ENCODE results near the gene TAF6L. TPM values are rescaled to one million over a fixed set of nuclear protein-coding genes. Genes with fewer than 3 reads are reported as not detected.
"Not testable (repeated sequence)": the region's sequence is repeated elsewhere in the genome, so short reads cannot be mapped to it uniquely, and the experiment has no call there.

The TAF6L gene
- total and polyA plus RNA-seq, 3 experiments from 2014 or later = 9.6 to 24.1 (median 21.8) TPM

GRCh38 chr11:62727165-62727871, 43.9 kb upstream of the TAF6L start, which contains the start of gene HNRNPUL2:
HNRNPUL2 (minus strand) TSS chr11:62727457; CDS start chr11:62727156, 301 bp downstream.
- Mint-ChIP-seq H3K27ac (peak within 1 kb of the TSS; percentile 95 to 99 (median 98)), H3K4me1 (peaks cover 54 to 62% (median 61%) of the 10 kb centered on the region in 3 donors), H3K27me3 (peaks cover 0 to 3% of the 10 kb centered on the region in 2 donors), H3K9me3 (no peaks in the 10 kb centered on the region), H3K36me3 (peaks cover 9 to 65% (median 19%) of the 10 kb centered on the region in 3 donors), H3K4me3 (peak within 1 kb of the TSS; percentile 92 to 99 (median 98))
- Histone ChIP-seq H3K27me3 (ENCODE audit: insufficient read depth, low read length, poor library complexity, severe bottlenecking) (no peaks in the 10 kb centered on the region), H3K4me1 (ENCODE audit: insufficient read depth, low read length) (peaks cover 43% of the 10 kb centered on the region), H3K4me3 (ENCODE audit: low read length) (peak within 1 kb of the TSS; percentile 99), H3K27ac (ENCODE audit: low read depth, low read length) (peak within 1 kb of the TSS; percentile 90), H3K9me3 (ENCODE audit: low read length) (no peaks in the 10 kb centered on the region), H3K36me3 (ENCODE audit: insufficient read depth, low read length) (peaks cover 21% of the 10 kb centered on the region)
- ChIA-PET CTCF (interaction anchor here (0.8 to 3.6 kb wide), 15 partner anchors 11 to 303 kb away, joined by 3 to 13 read pairs (median 6); partner anchors contain the start of genes EEF1G, LBHD1, POLR2G and SLC3A2), POLR2A (interaction anchor here (0.5 to 4.0 kb wide), 37 partner anchors 10 to 1590 kb away, joined by 3 to 70 read pairs (median 6); partner anchors contain the start of genes B3GAT3, BSCL2, C11orf98 and CSKMT)
- DNase-seq = peak; percentile 98 to 99 (median 99)

GRCh38 chr11:62727872-62728170, 43.4 kb upstream of the TAF6L start:
- H3K4me1 Mint-ChIP-seq = peaks cover 50 to 58% (median 57%) of the 10 kb centered on the region in 3 donors
- H3K27ac ChIP-seq (ENCODE audit: low read depth, low read length) = peak overlapping the region; percentile 90
- H3K9me3 ChIP-seq (ENCODE audit: low read length) = no peaks in the 10 kb centered on the region
- H3K36me3 ChIP-seq (ENCODE audit: insufficient read depth, low read length) = peaks cover 17% of the 10 kb centered on the region
- H3K4me3 ChIP-seq (ENCODE audit: low read length) = peak overlapping the region; percentile 99
- H3K36me3 Mint-ChIP-seq = peaks cover 5 to 61% (median 15%) of the 10 kb centered on the region in 3 donors
- peaks cover 0 to 3% of the 10 kb centered on the region in 2 donors for H3K27me3 Mint-ChIP-seq
- H3K4me1 ChIP-seq (ENCODE audit: insufficient read depth, low read length) = peaks cover 43% of the 10 kb centered on the region
- peak; percentile 68 to 95 (median 92) for DNase-seq
- no peaks in the 10 kb centered on the region for H3K9me3 Mint-ChIP-seq
- POLR2A ChIA-PET = interaction anchor here (0.5 to 4.0 kb wide), 32 partner anchors 11 to 1590 kb away, joined by 3 to 70 read pairs (median 7); partner anchors contain the start of genes B3GAT3, BSCL2, C11orf98 and CSKMT
- peak overlapping the region; percentile 92 to 99 (median 98) for H3K4me3 Mint-ChIP-seq
- H3K27me3 ChIP-seq (ENCODE audit: insufficient read depth, low read length, poor library complexity, severe bottlenecking) = no peaks in the 10 kb centered on the region
- CTCF ChIA-PET = interaction anchor here (0.8 to 3.6 kb wide), 14 partner anchors 11 to 303 kb away, joined by 3 to 13 read pairs (median 6); partner anchors contain the start of genes EEF1G, LBHD1, POLR2G and SLC3A2
- H3K27ac Mint-ChIP-seq = peak overlapping the region; percentile 93 to 99 (median 98)

- peak within 1 kb of the TSS; percentile 99 for H3K4me3 ChIP-seq (ENCODE audit: low read length)
- peaks cover 17% of the 10 kb centered on the region for H3K36me3 ChIP-seq (ENCODE audit: insufficient read depth, low read length)
- peak; percentile 80 to 89 (median 81) for DNase-seq
- H3K9me3 ChIP-seq (ENCODE audit: low read length) = no peaks in the 10 kb centered on the region
- peaks cover 0 to 3% of the 10 kb centered on the region in 2 donors for H3K27me3 Mint-ChIP-seq
- peaks cover 42% of the 10 kb centered on the region for H3K4me1 ChIP-seq (ENCODE audit: insufficient read depth, low read length)
- POLR2A ChIA-PET = interaction anchor here (0.5 to 4.0 kb wide), 24 partner anchors 12 to 1570 kb away, joined by 3 to 70 read pairs (median 8); partner anchors contain the start of genes BSCL2, C11orf98, CSKMT and GANAB
- H3K27ac ChIP-seq (ENCODE audit: low read depth, low read length) = peak within 1 kb of the TSS; percentile 90
- H3K27ac Mint-ChIP-seq = peak within 1 kb of the TSS; percentile 93 to 99 (median 98)
- CTCF ChIA-PET = interaction anchor here (1.0 to 3.6 kb wide), 9 partner anchors 12 to 134 kb away, joined by 3 to 13 read pairs (median 7); partner anchors contain the start of genes LBHD1, POLR2G, UQCC3 and ZBTB3
- H3K27me3 ChIP-seq (ENCODE audit: insufficient read depth, low read length, poor library complexity, severe bottlenecking) = no peaks in the 10 kb centered on the region
- H3K9me3 Mint-ChIP-seq = no peaks in the 10 kb centered on the region
- H3K36me3 Mint-ChIP-seq = peaks cover 5 to 61% (median 18%) of the 10 kb centered on the region in 3 donors
- peaks cover 54 to 60% (median 58%) of the 10 kb centered on the region in 3 donors for H3K4me1 Mint-ChIP-seq
- H3K4me3 Mint-ChIP-seq = peak within 1 kb of the TSS; percentile 92 to 99 (median 98)
Observed at GRCh38 chr11:62728171-62728988, 42.8 kb upstream of the TAF6L start, which contains the start of gene TTC9C. TTC9C (plus strand) TSS chr11:62728486; CDS start chr11:62728849, 363 bp downstream.

GRCh38 chr11:62730076-62730475, 41.1 kb upstream of the TAF6L start:
- H3K4me3 ChIP-seq (ENCODE audit: low read length) = peak overlapping the region; percentile 49
- H3K27ac Mint-ChIP-seq = peak overlapping the region in 3 of 8 donors; percentile 38 to 97 (median 47)

GRCh38 chr11:62732830-62733229, 38.4 kb upstream of the TAF6L start:
- no peaks in the 10 kb centered on the region for H3K9me3 ChIP-seq (ENCODE audit: low read length)
- H3K27ac Mint-ChIP-seq = peak overlapping the region in 6 of 8 donors; percentile 6 to 70 (median 15)
- peaks cover 16% of the 10 kb centered on the region for H3K4me1 ChIP-seq (ENCODE audit: insufficient read depth, low read length)
- no peaks in the 10 kb centered on the region for H3K9me3 Mint-ChIP-seq
- H3K27ac ChIP-seq (ENCODE audit: low read depth, low read length) = no peak overlapping the region
- no peaks in the 10 kb centered on the region for H3K27me3 Mint-ChIP-seq
- CTCF ChIA-PET = interaction anchor here (0.8 to 2.2 kb wide), 2 partner anchors 26 to 53 kb away, joined by 3 to 5 read pairs; no protein-coding TSS in a partner anchor
- peaks cover 0 to 56% (median 6%) of the 10 kb centered on the region in 3 donors for H3K36me3 Mint-ChIP-seq
- H3K4me3 Mint-ChIP-seq = peak overlapping the region in 2 of 7 donors; percentile 23 to 50
- H3K27me3 ChIP-seq (ENCODE audit: insufficient read depth, low read length, poor library complexity, severe bottlenecking) = no peaks in the 10 kb centered on the region
- DNase-seq = peak in 1 of 5 donors; percentile 19
- POLR2A ChIA-PET = interaction anchor here (0.7 kb wide), 1 partner anchor 148 kb away, joined by 4 read pairs; no protein-coding TSS in a partner anchor
- H3K4me3 ChIP-seq (ENCODE audit: low read length) = no peak overlapping the region
- H3K36me3 ChIP-seq (ENCODE audit: insufficient read depth, low read length) = peaks cover 16% of the 10 kb centered on the region
- H3K4me1 Mint-ChIP-seq = peaks cover 24 to 33% (median 30%) of the 10 kb centered on the region in 3 donors

More at GRCh38 chr11:62730076-62730475, 41.1 kb upstream of the TAF6L start:
- H3K9me3 ChIP-seq (ENCODE audit: low read length); H3K27me3 Mint-ChIP-seq; H3K27me3 ChIP-seq (ENCODE audit: insufficient read depth, low read length, poor library complexity, severe bottlenecking); DNase-seq; H3K27ac ChIP-seq (ENCODE audit: low read depth, low read length); H3K9me3 Mint-ChIP-seq: not testable (repeated sequence)
- H3K4me1 ChIP-seq (ENCODE audit: insufficient read depth, low read length) = peaks cover 26% of the 10 kb centered on the region
- H3K36me3 Mint-ChIP-seq = peaks cover 5 to 55% (median 8%) of the 10 kb centered on the region in 3 donors
- ChIA-PET POLR2A (interaction anchor here (0.7 to 4.0 kb wide), 6 partner anchors 20 to 1516 kb away, joined by 3 to 26 read pairs (median 4); partner anchors contain the start of genes C11orf98, CSKMT, MTA2 and PPP1R14B), CTCF (interaction anchor here (0.8 to 3.6 kb wide), 8 partner anchors 24 to 151 kb away, joined by 3 to 16 read pairs (median 4); partner anchors contain the start of genes C11orf98, CSKMT, POLR2G and SLC3A2)
- H3K4me1 Mint-ChIP-seq = peaks cover 39 to 45% (median 42%) of the 10 kb centered on the region in 3 donors
- peak overlapping the region; percentile 58 to 98 (median 98) for H3K4me3 Mint-ChIP-seq
- H3K36me3 ChIP-seq (ENCODE audit: insufficient read depth, low read length) = peaks cover 11% of the 10 kb centered on the region

- no peaks in the 10 kb centered on the region for H3K27me3 Mint-ChIP-seq
- peaks cover 24% of the 10 kb centered on the region for H3K36me3 ChIP-seq (ENCODE audit: insufficient read depth, low read length)
- no peaks in the 10 kb centered on the region for H3K27me3 ChIP-seq (ENCODE audit: insufficient read depth, low read length, poor library complexity, severe bottlenecking)
- H3K27ac ChIP-seq (ENCODE audit: low read depth, low read length) = no peak overlapping the region
- H3K9me3 ChIP-seq (ENCODE audit: low read length) = no peaks in the 10 kb centered on the region
- CTCF ChIA-PET = no interaction called here
- no peak overlapping the region for H3K4me3 ChIP-seq (ENCODE audit: low read length)
- peaks cover 0 to 62% (median 11%) of the 10 kb centered on the region in 3 donors for H3K36me3 Mint-ChIP-seq
- POLR2A ChIA-PET = interaction anchor here (0.6 kb wide), 3 partner anchors 24 to 836 kb away, joined by 3 to 4 read pairs (median 3); no protein-coding TSS in a partner anchor
- H3K27ac Mint-ChIP-seq = no peak overlapping the region
- H3K4me3 Mint-ChIP-seq = no peak overlapping the region
- peaks cover 5 to 7% (median 7%) of the 10 kb centered on the region in 3 donors for H3K4me1 Mint-ChIP-seq
- no peaks in the 10 kb centered on the region for H3K9me3 Mint-ChIP-seq
- H3K4me1 ChIP-seq (ENCODE audit: insufficient read depth, low read length) = no peaks in the 10 kb centered on the region
- DNase-seq = no peak
Observed at GRCh38 chr11:62737196-62737595, 34.0 kb upstream of the TAF6L start.
